ENCODE data around the gene SFI1. TPM values are rescaled to one million over a fixed set of nuclear protein-coding genes. Genes with fewer than 3 reads are reported as not detected.

Gene SFI1
- total RNA-seq, 1 experiment from 2014 or later: 61.6 TPM

GRCh38 chr22:31605851-31606585 lies 109.7 kb downstream of the SFI1 start:
- CTCF ChIA-PET: no interaction called here
- no peak overlapping the region for H3K27ac ChIP-seq (ENCODE audit: low read depth, low read length, poor library complexity, severe bottlenecking)
- BruUV-seq (replicated peaks): no TSS peak
- no peaks in the 10 kb centered on the region for H3K9me3 ChIP-seq (ENCODE audit: low read depth, low read length, poor library complexity, severe bottlenecking)
- POLR2A ChIA-PET (ENCODE audit: low non-redundant PET): no interaction called here
- intact Hi-C loops (cut with micrococcal nuclease; ENCODE audit: unreplicated experiment): no loop called here
- H3K4me3 ChIP-seq (ENCODE audit: low read depth, low read length, poor library complexity, severe bottlenecking): no peak overlapping the region
- H3K27me3 ChIP-seq (replicated peaks; ENCODE audit: insufficient read depth, low read depth, low read length, poor library complexity): no peaks in the 10 kb centered on the region
- no peaks in the 10 kb centered on the region for H3K36me3 ChIP-seq (ENCODE audit: insufficient read depth, low read length, poor library complexity, severe bottlenecking)
- DNase-seq (ENCODE audit: low spot score): no peak
- H3K4me1 ChIP-seq (ENCODE audit: insufficient read depth, low read length, poor library complexity, severe bottlenecking): no peaks in the 10 kb centered on the region
- no peak for TF ChIP-seq CTCF (conservative IDR thresholded peaks at IDR 0.05; ENCODE audit: low read depth, low read length)
- TF ChIP-seq EZH2 (IDR thresholded peaks at IDR 0.05; ENCODE audit: borderline replicate concordance, low read depth, low read length, poor library complexity, severe bottlenecking): no peak

GRCh38 chr22:31607696-31608095 lies 111.4 kb downstream of the SFI1 start:
- intact Hi-C loops (cut with micrococcal nuclease; ENCODE audit: unreplicated experiment): no loop called here
- Histone ChIP-seq H3K4me1 (ENCODE audit: insufficient read depth, low read length, poor library complexity, severe bottlenecking) (no peaks in the 10 kb centered on the region), H3K27me3 (replicated peaks; ENCODE audit: insufficient read depth, low read depth, low read length, poor library complexity) (no peaks in the 10 kb centered on the region), H3K9me3 (ENCODE audit: low read depth, low read length, poor library complexity, severe bottlenecking) (no peaks in the 10 kb centered on the region), H3K4me3 (ENCODE audit: low read depth, low read length, poor library complexity, severe bottlenecking) (no peak overlapping the region), H3K27ac (ENCODE audit: low read depth, low read length, poor library complexity, severe bottlenecking) (no peak overlapping the region), H3K36me3 (ENCODE audit: insufficient read depth, low read length, poor library complexity, severe bottlenecking) (peaks cover 2% of the 10 kb centered on the region)
- TF ChIP-seq CTCF (conservative IDR thresholded peaks at IDR 0.05; ENCODE audit: low read depth, low read length) (no peak), EZH2 (IDR thresholded peaks at IDR 0.05; ENCODE audit: borderline replicate concordance, low read depth, low read length, poor library complexity, severe bottlenecking) (no peak)
- POLR2A ChIA-PET (ENCODE audit: low non-redundant PET): no interaction called here
- BruUV-seq (replicated peaks): no TSS peak
- CTCF ChIA-PET: no interaction called here
- no peak for DNase-seq (ENCODE audit: low spot score)

- no peak for TF ChIP-seq EZH2 (IDR thresholded peaks at IDR 0.05; ENCODE audit: borderline replicate concordance, low read depth, low read length, poor library complexity, severe bottlenecking)
- TF ChIP-seq CTCF (conservative IDR thresholded peaks at IDR 0.05; ENCODE audit: low read depth, low read length): no peak
- Histone ChIP-seq H3K9me3 (ENCODE audit: low read depth, low read length, poor library complexity, severe bottlenecking) (no peaks in the 10 kb centered on the region), H3K27me3 (replicated peaks; ENCODE audit: insufficient read depth, low read depth, low read length, poor library complexity) (no peaks in the 10 kb centered on the region), H3K4me1 (ENCODE audit: insufficient read depth, low read length, poor library complexity, severe bottlenecking) (no peaks in the 10 kb centered on the region), H3K36me3 (ENCODE audit: insufficient read depth, low read length, poor library complexity, severe bottlenecking) (peaks cover 2% of the 10 kb centered on the region), H3K27ac (ENCODE audit: low read depth, low read length, poor library complexity, severe bottlenecking) (no peak overlapping the region), H3K4me3 (ENCODE audit: low read depth, low read length, poor library complexity, severe bottlenecking) (no peak overlapping the region)
- POLR2A ChIA-PET (ENCODE audit: low non-redundant PET): interaction anchor here (0.6 kb wide), 1 partner anchor 397 kb away, joined by 3 read pairs; the partner anchor contains the start of gene LIMK2
- BruUV-seq (replicated peaks): no TSS peak
- intact Hi-C loops (cut with micrococcal nuclease; ENCODE audit: unreplicated experiment): no loop called here
- DNase-seq (ENCODE audit: low spot score): no peak
- CTCF ChIA-PET: no interaction called here
Observed at GRCh38 chr22:31609716-31610115, 113.4 kb downstream of the SFI1 start.
